HepG2 (cell line): Measurements from ENCODE around the gene CEBPZOS. TPM values are rescaled to one million over a fixed set of nuclear protein-coding genes. Genes with fewer than 3 reads are reported as not detected.

Source experiments
- ATAC-seq: fragments of 200-7000 bp; cut with Tn5 transposase; 3 replicates; pipeline ENCODE4 v1.9.1; 2020; ENCODE audit warnings: mild to moderate bottlenecking, moderate library complexity
- BruUV-seq: library from RNA; stranded (reverse); fragments of 400-500 nt; replicated peaks from 2 replicates; lab custom pipeline; 2021; lab: Mats Ljungman, UMichigan
- CTCF ChIA-PET: fragments of 300-600 bp; formaldehyde crosslinking; extraction: SDS; loops from one replicate; lab custom pipeline; 2021; ENCODE audit warnings: low total read pairs, inconsistent platforms, low intra/inter-chr PET ratio; lab: Yijun Ruan, JAX
- POLR2A ChIA-PET: fragments of 350-600 bp; sonication (Branson Sonifier 250); formaldehyde crosslinking; loops from one replicate; lab custom pipeline; 2020; ENCODE audit warnings: antibody characterized with exemption, inconsistent platforms; lab: Yijun Ruan, JAX
- DNase-seq: peaks from one replicate; pipeline ENCODE4 v3.0.0-alpha.2; 2015; ENCODE audit warnings: low spot score
- FAIRE-seq: peaks from 3 replicates; lab custom pipeline; 2011; peaks lifted over from hg19 to GRCh38; lab: Jason Lieb, UNC
- H2AFZ ChIP-seq: one replicate; pipeline ENCODE4 v1.6.1; 2011; ENCODE audit warnings: low read length, inconsistent platforms
- H3K27ac ChIP-seq: fragments of 300-600 bp; 3 replicates; pipeline ENCODE4 v1.8.0; 2011; ENCODE audit warnings: mixed run types, mild to moderate bottlenecking, mixed read lengths, low read length, inconsistent platforms; ENCODE audit not compliant: insufficient read depth; ENCODE audit errors: extremely low read length
- H3K27me3 ChIP-seq, 2 experiments: fragments of 200-600 bp in 1 of 2; 2 replicates in 1 of 2; 3 replicates in 1 of 2; pipeline versions ENCODE4 v1.6.0 to v1.8.0; 2011; ENCODE audit warnings: low read length in 2 of 2, mild to moderate bottlenecking in 2 of 2, moderate library complexity in 2 of 2, inconsistent platforms in 1 of 2; ENCODE audit not compliant: insufficient read depth in 2 of 2, control insufficient read depth in 1 of 2
- H3K36me3 ChIP-seq, 2 experiments: fragments of 200-600 bp in 1 of 2; replicated peaks in 1 of 2; 2 replicates in 1 of 2; 3 replicates in 1 of 2; pipeline versions ENCODE4 v1.5.1 to v1.8.0; 2011; ENCODE audit warnings: low read length in 2 of 2, inconsistent platforms in 1 of 2; ENCODE audit not compliant: insufficient read depth in 2 of 2, control insufficient read depth in 1 of 2
- H3K4me1 ChIP-seq: 2 replicates; pipeline ENCODE4 v1.5.1; 2012; ENCODE audit warnings: low read length, inconsistent platforms; ENCODE audit not compliant: insufficient read depth
- H3K4me2 ChIP-seq: 2 replicates; pipeline ENCODE4 v1.6.0; 2011; ENCODE audit warnings: low read depth, low read length, inconsistent platforms
- H3K4me3 ChIP-seq, 3 experiments: fragments of 200-600 bp in 1 of 3; sonication (generic), shearing (Covaris generic) in 1 of 3; replicated peaks in 1 of 3; 2 replicates each; pipeline ENCODE4 v1.5.1; 2011 to 2016; ENCODE audit warnings: low read length in 3 of 3, inconsistent platforms in 2 of 3, low read depth in 2 of 3, mild to moderate bottlenecking in 2 of 3, control low read depth in 1 of 3, mixed read lengths in 1 of 3; ENCODE audit not compliant: insufficient read depth in 1 of 3
- H3K79me2 ChIP-seq: one replicate; pipeline ENCODE4 v1.6.1; 2011; ENCODE audit warnings: low read length, inconsistent platforms; ENCODE audit not compliant: insufficient read depth
- H3K9ac ChIP-seq: 2 replicates; pipeline ENCODE4 v1.6.0; 2011; ENCODE audit warnings: mild to moderate bottlenecking, low read depth, low read length, inconsistent platforms; ENCODE audit not compliant: insufficient read depth
- H3K9me3 ChIP-seq: 2 replicates; pipeline ENCODE4 v1.5.1; 2012; ENCODE audit warnings: mild to moderate bottlenecking, low read length
- H4K20me1 ChIP-seq: 2 replicates; pipeline ENCODE4 v1.6.0; 2011; ENCODE audit warnings: inconsistent platforms, mild to moderate bottlenecking, low read length, moderate library complexity; ENCODE audit not compliant: insufficient read depth
- BHLHE40 ChIP-seq: IDR thresholded peaks from 2 replicates; pipeline ENCODE4 v1.6.1; 2011; ENCODE audit warnings: low read length, improper control_type of control experiment
- HNRNPK ChIP-seq: fragments of 200-400 bp; formaldehyde crosslinking; IDR thresholded peaks from 2 replicates; pipeline ENCODE4 v1.6.1; 2018; ENCODE audit warnings: low read length, low read depth, moderate library complexity, mild to moderate bottlenecking; ENCODE audit not compliant: poor library complexity, severe bottlenecking
- ZNF724P ChIP-seq: sonication (generic); formaldehyde crosslinking; IDR thresholded peaks from 2 replicates; pipeline ENCODE4 v1.8.0; 2022; ENCODE audit warnings: missing genetic modification reagents, borderline replicate concordance
- ZNF761 ChIP-seq: sonication (generic); formaldehyde crosslinking; conservative IDR thresholded peaks from 2 replicates; pipeline ENCODE4 v1.4.0; 2020; ENCODE audit warnings: mild to moderate bottlenecking, missing genetic modification reagents
- WGBS: methylation state at CpG from one replicate; pipeline ENCODE4 v1.1.6; 2017; ENCODE audit warnings: low lambda C conversion rate; 5-methylcytosine and 5-hydroxymethylcytosine counted together
- in situ Hi-C: cut with HindIII; loops from 2 replicates; pipeline ENCODE4 v1.10.0; 2017; ENCODE audit warnings: low pct_unique_long_range_greater_than_20kb; ENCODE audit not compliant: extremely low pct_ligation_motif_present
- intact Hi-C: fragments of 100-400 bp; cut with micrococcal nuclease; formaldehyde crosslinking; loops from one replicate; pipeline ENCODE4 v1.10.0; 2022; ENCODE audit not compliant: unreplicated experiment
- polyA plus RNA-seq, 8 experiments: library from polyadenylated mRNA; depleted of rRNA in 3 of 8; stranded (reverse) in 7 of 8; unstranded in 1 of 8; fragments of >200 nt; fragmentation: Illumina TruSeq in 4 of 8; extraction: Trizol in 4 of 8; gene quantifications; 2 replicates each; pipeline versions ENCODE4 v1.2.1 to v1.2.3, GENCODE V29; 2011 to 2016; ENCODE audit warnings: low read depth in 4 of 8, missing spikeins in 1 of 8, mixed read lengths in 1 of 8; ENCODE audit not compliant: insufficient read depth in 1 of 8
- total RNA-seq, 5 experiments: library from RNA; depleted of rRNA; stranded (reverse); fragments of >200 nt; fragmentation: Illumina TruSeq; extraction: Trizol; gene quantifications; 2 replicates each; pipeline ENCODE4 v1.2.3, GENCODE V29; 2016; ENCODE audit warnings: low read depth in 1 of 5

The CEBPZOS gene
- total and polyA plus RNA-seq, 2 of the 13 experiments (the other 11 are each of a cell fraction or from before 2014, with no cell fraction given) = 18.6 to 44.7 TPM

- no peak for DNase-seq
- no peak overlapping the region for H2AFZ ChIP-seq
- intact Hi-C loops = no loop called here
- H3K4me1 ChIP-seq = no peaks in the 10 kb centered on the region
- in situ Hi-C loops = no loop called here
- POLR2A ChIA-PET = interaction anchor here (1.8 kb wide), 1 partner anchor 12 kb away, joined by 6 read pairs; the partner anchor contains the start of genes CEBPZ and NDUFAF7
- H3K79me2 ChIP-seq = no peaks in the 10 kb centered on the region
- no peak overlapping the region for H3K9ac ChIP-seq
- CTCF ChIA-PET = no interaction called here
- peaks cover 11 to 80% of the 10 kb centered on the region in 2 experiments for H3K36me3 ChIP-seq
- 79% methylated on average over 4 of the region's 4 CpGs for WGBS
- no peak overlapping the region for H3K4me2 ChIP-seq
- no peak for TF ChIP-seq BHLHE40
- no peak for TF ChIP-seq HNRNPK
- no peak for TF ChIP-seq ZNF724P (CRISPR knock-in tag)
- TF ChIP-seq, all 625 proteins: peak for 0
- H4K20me1 ChIP-seq = no peaks in the 10 kb centered on the region
- H3K4me3 ChIP-seq = no peak overlapping the region
- no peaks in the 10 kb centered on the region for H3K9me3 ChIP-seq
- no peak overlapping the region for H3K27ac ChIP-seq
- no peak for ATAC-seq
- FAIRE-seq = no peak
- no peaks in the 10 kb centered on the region for H3K27me3 ChIP-seq
- no TSS peak for BruUV-seq
Measured at GRCh38 chr2:37243435-37243834, 47.1 kb downstream of the CEBPZOS start.

GRCh38 chr2:37244017-37244416, 47.7 kb downstream of the CEBPZOS start:
- in situ Hi-C loops = no loop called here
- no peaks in the 10 kb centered on the region for H4K20me1 ChIP-seq
- 96% methylated on average over 4 of the region's 4 CpGs for WGBS
- H3K27me3 ChIP-seq = no peaks in the 10 kb centered on the region
- H3K4me3 ChIP-seq = no peak overlapping the region
- H3K9me3 ChIP-seq = no peaks in the 10 kb centered on the region
- H3K36me3 ChIP-seq = peaks cover 11 to 85% of the 10 kb centered on the region in 2 experiments
- POLR2A ChIA-PET = interaction anchor here (1.8 kb wide), 1 partner anchor 12 kb away, joined by 6 read pairs; the partner anchor contains the start of genes CEBPZ and NDUFAF7
- no peak overlapping the region for H2AFZ ChIP-seq
- no peak for TF ChIP-seq ZNF761 (CRISPR knock-in tag)
- TF ChIP-seq, all 625 proteins: peak for 0
- CTCF ChIA-PET = no interaction called here
- Histone ChIP-seq H3K4me1 (no peaks in the 10 kb centered on the region), H3K27ac (no peak overlapping the region), H3K4me2 (no peak overlapping the region), H3K79me2 (no peaks in the 10 kb centered on the region), H3K9ac (no peak overlapping the region)
- FAIRE-seq = no peak
- intact Hi-C loops = no loop called here
- no peak for DNase-seq
- no peak for ATAC-seq
- no TSS peak for BruUV-seq
